Measurements from ENCODE around the gene CHTF18.

DNA sequence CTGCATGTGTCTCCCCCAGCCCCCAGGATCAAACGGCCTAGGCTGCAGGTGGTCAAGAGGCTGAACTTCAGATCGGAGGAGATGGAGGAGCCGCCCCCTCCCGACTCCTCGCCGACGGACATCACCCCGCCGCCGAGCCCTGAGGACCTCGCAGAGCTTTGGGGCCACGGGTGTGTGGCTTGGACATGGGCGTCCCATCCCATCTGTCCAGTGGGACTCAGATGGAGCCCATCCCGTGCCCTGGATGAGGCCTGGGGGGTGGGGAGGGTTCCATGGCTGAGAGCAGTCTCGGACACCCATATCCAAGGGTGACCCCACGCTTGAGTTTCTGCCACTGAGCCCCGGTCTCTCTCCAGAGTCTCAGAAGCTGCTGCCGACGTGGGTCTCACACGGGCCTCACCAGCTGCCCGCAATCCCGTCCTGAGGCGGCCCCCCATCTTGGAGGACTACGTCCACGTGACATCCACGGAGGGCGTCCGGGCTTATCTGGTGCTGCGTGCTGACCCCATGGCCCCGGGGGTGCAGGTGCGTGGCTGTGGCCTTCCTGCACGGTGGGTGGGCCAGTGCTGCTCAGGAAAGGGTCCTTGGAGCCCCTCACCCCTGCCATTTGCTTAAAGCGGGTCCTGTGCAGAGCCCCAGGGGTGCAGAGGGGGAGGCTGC lies 901 bp downstream of the CHTF18 start:
- TF ChIP-seq, protein P1, sequence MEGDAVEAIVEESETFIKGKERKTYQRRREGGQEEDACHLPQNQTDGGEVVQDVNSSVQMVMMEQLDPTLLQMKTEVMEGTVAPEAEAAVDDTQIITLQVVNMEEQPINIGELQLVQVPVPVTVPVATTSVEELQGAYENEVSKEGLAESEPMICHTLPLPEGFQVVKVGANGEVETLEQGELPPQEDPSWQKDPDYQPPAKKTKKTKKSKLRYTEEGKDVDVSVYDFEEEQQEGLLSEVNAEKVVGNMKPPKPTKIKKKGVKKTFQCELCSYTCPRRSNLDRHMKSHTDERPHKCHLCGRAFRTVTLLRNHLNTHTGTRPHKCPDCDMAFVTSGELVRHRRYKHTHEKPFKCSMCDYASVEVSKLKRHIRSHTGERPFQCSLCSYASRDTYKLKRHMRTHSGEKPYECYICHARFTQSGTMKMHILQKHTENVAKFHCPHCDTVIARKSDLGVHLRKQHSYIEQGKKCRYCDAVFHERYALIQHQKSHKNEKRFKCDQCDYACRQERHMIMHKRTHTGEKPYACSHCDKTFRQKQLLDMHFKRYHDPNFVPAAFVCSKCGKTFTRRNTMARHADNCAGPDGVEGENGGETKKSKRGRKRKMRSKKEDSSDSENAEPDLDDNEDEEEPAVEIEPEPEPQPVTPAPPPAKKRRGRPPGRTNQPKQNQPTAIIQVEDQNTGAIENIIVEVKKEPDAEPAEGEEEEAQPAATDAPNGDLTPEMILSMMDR (IDR thresholded peaks at IDR 0.05; ENCODE audit: low read depth, low read length, poor library complexity, severe bottlenecking): no peak
- no peak for TF ChIP-seq EZH2phosphoT487 (IDR thresholded peaks at IDR 0.05; ENCODE audit: borderline replicate concordance, low read length)
